GM23248 (cell line): ENCODE data around the gene LDOC1.

Source experiments
- EZH2 ChIP-seq: fragments of 200-600 bp; sonication (generic); IDR thresholded peaks from 2 replicates; pipeline ENCODE4 v1.6.1; 2018; ENCODE audit warnings: antibody characterized with exemption, mild to moderate bottlenecking; ENCODE audit not compliant: insufficient read depth, poor library complexity, severe bottlenecking
- EZH2phosphoT487 ChIP-seq: fragments of 200-600 bp; sonication (generic); IDR thresholded peaks from 2 replicates; pipeline ENCODE4 v1.6.1; 2018; ENCODE audit warnings: antibody characterized with exemption, moderate library complexity, mild to moderate bottlenecking, low read depth; ENCODE audit not compliant: insufficient read depth

DNA sequence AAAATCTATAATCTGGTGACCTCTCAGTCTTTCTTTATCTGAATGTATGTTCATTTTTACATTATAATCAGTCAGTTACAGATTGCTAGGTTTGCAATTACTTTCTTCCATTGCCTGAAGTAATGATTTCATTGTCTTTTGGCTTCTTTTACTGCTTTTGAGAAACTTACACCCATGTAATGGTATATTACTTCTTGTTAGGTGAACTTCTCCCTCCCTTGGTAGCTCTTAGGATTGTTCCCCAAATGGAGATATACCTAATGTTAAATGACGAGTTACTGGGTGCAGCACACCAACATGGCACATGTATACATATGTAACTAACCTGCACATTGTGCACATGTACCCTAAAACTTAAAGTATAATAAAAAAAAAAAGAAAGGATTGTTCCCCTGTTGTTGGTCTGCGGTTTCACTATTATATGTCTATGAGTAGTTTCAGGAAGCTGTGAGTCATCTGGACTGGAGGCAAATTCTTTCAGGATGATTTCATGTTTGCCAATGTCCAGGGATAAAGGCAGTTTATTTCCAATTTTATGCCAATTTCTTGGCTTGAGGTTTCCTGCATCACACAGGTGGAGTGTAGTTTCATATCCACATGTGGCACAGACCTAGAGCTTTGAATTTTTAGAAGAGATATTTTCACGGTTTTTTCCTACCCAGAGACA lies 43.5 kb upstream of the LDOC1 start:
- no peak for TF ChIP-seq EZH2
- TF ChIP-seq EZH2phosphoT487, result no peak
